Neural progenitor cell (in vitro differentiated cells): ENCODE results near the gene IQUB.
"Not testable (repeated sequence)": the region's sequence is repeated elsewhere in the genome, so short reads cannot be mapped to it uniquely, and the experiment has no call there.

Experiments
- CTCF ChIP-seq: fragments of 200-600 bp; sonication (generic); IDR thresholded peaks from 2 replicates; pipeline ENCODE4 v1.5.1; 2017; ENCODE audit warnings: antibody characterized with exemption, mild to moderate bottlenecking
- EZH2phosphoT487 ChIP-seq: fragments of 200-600 bp; sonication (generic); IDR thresholded peaks from 2 replicates; pipeline ENCODE4 v1.6.1; 2017; ENCODE audit warnings: antibody characterized with exemption

GRCh38 chr7:123526533-123526932, 7.9 kb downstream of the IQUB start:
- TF ChIP-seq EZH2phosphoT487, CTCF: not testable (repeated sequence)
